ENCODE measurements around the gene WNT5B. TPM values are rescaled to one million over a fixed set of nuclear protein-coding genes. Genes with fewer than 3 reads are reported as not detected.

Gene WNT5B
- total RNA-seq, 3 donors from 2014 or later (not counting 1 experiment from before 2014, with no cell fraction given) = not detected

- peaks cover 62% of the 10 kb centered on the region in 2 donors for H3K4me1 Mint-ChIP-seq
- 75% methylated on average over 11 of the region's 12 CpGs for WGBS (ENCODE audit: insufficient coverage)
- no peak for ATAC-seq
- Histone ChIP-seq H3K27ac (ENCODE audit: low read length) (no peak overlapping the region), H3K36me3 (ENCODE audit: control insufficient read depth, insufficient read depth, low read length) (peaks cover 6% of the 10 kb centered on the region), H3K4me3 (ENCODE audit: low read length) (no peak overlapping the region), H3K9me3 (ENCODE audit: control insufficient read depth, insufficient read depth, low read length) (no peaks in the 10 kb centered on the region), H3K27me3 (ENCODE audit: control insufficient read depth, insufficient read depth, low read length) (no peaks in the 10 kb centered on the region), H3K4me1 (ENCODE audit: control insufficient read depth, insufficient read depth, low read length) (peaks cover 33% of the 10 kb centered on the region)
- no peak for TF ChIP-seq CTCF (IDR thresholded peaks at IDR 0.05)
- no peaks in the 10 kb centered on the region for H3K9me3 Mint-ChIP-seq
- peak overlapping the region; percentile 51 for H3K4me3 Mint-ChIP-seq
- no peaks in the 10 kb centered on the region for H3K36me3 Mint-ChIP-seq
- no peak for DNase-seq
- intact Hi-C loops (cut with micrococcal nuclease) = loop anchor here (5.0 kb wide), 2 partner anchors 598 to 838 kb away; partner anchors contain the start of genes ERC1 and WNK1
- no peaks in the 10 kb centered on the region for H3K27me3 Mint-ChIP-seq (ENCODE audit: low read depth in 2 of 2)
- H3K27ac Mint-ChIP-seq = peak overlapping the region; percentile 12 to 98
Measured at GRCh38 chr12:1590221-1590979, 38.6 kb upstream of the WNT5B start.

GRCh38 chr12:1591034-1591433 is 38.0 kb upstream of the WNT5B start:
- H3K27ac Mint-ChIP-seq = peak overlapping the region; percentile 12 to 98
- Histone ChIP-seq H3K9me3 (ENCODE audit: control insufficient read depth, insufficient read depth, low read length) (no peaks in the 10 kb centered on the region), H3K4me1 (ENCODE audit: control insufficient read depth, insufficient read depth, low read length) (peaks cover 34% of the 10 kb centered on the region), H3K4me3 (ENCODE audit: low read length) (no peak overlapping the region), H3K36me3 (ENCODE audit: control insufficient read depth, insufficient read depth, low read length) (peaks cover 6% of the 10 kb centered on the region), H3K27ac (ENCODE audit: low read length) (no peak overlapping the region), H3K27me3 (ENCODE audit: control insufficient read depth, insufficient read depth, low read length) (no peaks in the 10 kb centered on the region)
- no peaks in the 10 kb centered on the region for H3K9me3 Mint-ChIP-seq
- intact Hi-C loops (cut with micrococcal nuclease) = loop anchor here (5.0 kb wide), 2 partner anchors 599 to 839 kb away; partner anchors contain the start of genes ERC1 and WNK1
- WGBS (ENCODE audit: insufficient coverage) = 37% methylated on average over 2 of the region's 3 CpGs
- no peak for ATAC-seq
- peaks cover 64 to 68% of the 10 kb centered on the region in 2 donors for H3K4me1 Mint-ChIP-seq
- peak in 1 of 2 donors; percentile 81 for DNase-seq
- H3K27me3 Mint-ChIP-seq (ENCODE audit: low read depth in 2 of 2) = no peaks in the 10 kb centered on the region
- no peak for TF ChIP-seq CTCF (IDR thresholded peaks at IDR 0.05)
- H3K4me3 Mint-ChIP-seq = peak overlapping the region; percentile 92
- H3K36me3 Mint-ChIP-seq = no peaks in the 10 kb centered on the region

GRCh38 chr12:1591543-1591942 is 37.5 kb upstream of the WNT5B start:
- Mint-ChIP-seq H3K36me3 (no peaks in the 10 kb centered on the region), H3K27ac (peak overlapping the region; percentile 12 to 98), H3K9me3 (no peaks in the 10 kb centered on the region), H3K27me3 (ENCODE audit: low read depth in 2 of 2) (no peaks in the 10 kb centered on the region), H3K4me1 (peaks cover 64 to 72% of the 10 kb centered on the region in 2 donors), H3K4me3 (peak overlapping the region; percentile 92)
- no peak overlapping the region for H3K4me3 ChIP-seq (ENCODE audit: low read length)
- peaks cover 4% of the 10 kb centered on the region for H3K36me3 ChIP-seq (ENCODE audit: control insufficient read depth, insufficient read depth, low read length)
- intact Hi-C loops (cut with micrococcal nuclease) = loop anchor here (5.0 kb wide), 2 partner anchors 599 to 839 kb away; partner anchors contain the start of genes ERC1 and WNK1
- DNase-seq (no peak), ATAC-seq (no peak)
- TF ChIP-seq CTCF (IDR thresholded peaks at IDR 0.05) = no peak
- H3K9me3 ChIP-seq (ENCODE audit: control insufficient read depth, insufficient read depth, low read length) = no peaks in the 10 kb centered on the region
- no peak overlapping the region for H3K27ac ChIP-seq (ENCODE audit: low read length)
- H3K27me3 ChIP-seq (ENCODE audit: control insufficient read depth, insufficient read depth, low read length) = no peaks in the 10 kb centered on the region
- H3K4me1 ChIP-seq (ENCODE audit: control insufficient read depth, insufficient read depth, low read length) = peaks cover 34% of the 10 kb centered on the region
- 0% methylated on average over 1 of the region's 4 CpGs for WGBS (ENCODE audit: insufficient coverage)
